GM19238 (cell line): ENCODE measurements around the gene TXNDC17.
"Not testable (repeated sequence)": the region's sequence is repeated elsewhere in the genome, so short reads cannot be mapped to it uniquely, and the experiment has no call there.

Source experiments
- DNase-seq: peaks from one replicate; pipeline ENCODE4 v3.0.0; 2011; ENCODE audit warnings: low spot score; ENCODE audit not compliant: insufficient read length

TXNDC17 gene

DNA sequence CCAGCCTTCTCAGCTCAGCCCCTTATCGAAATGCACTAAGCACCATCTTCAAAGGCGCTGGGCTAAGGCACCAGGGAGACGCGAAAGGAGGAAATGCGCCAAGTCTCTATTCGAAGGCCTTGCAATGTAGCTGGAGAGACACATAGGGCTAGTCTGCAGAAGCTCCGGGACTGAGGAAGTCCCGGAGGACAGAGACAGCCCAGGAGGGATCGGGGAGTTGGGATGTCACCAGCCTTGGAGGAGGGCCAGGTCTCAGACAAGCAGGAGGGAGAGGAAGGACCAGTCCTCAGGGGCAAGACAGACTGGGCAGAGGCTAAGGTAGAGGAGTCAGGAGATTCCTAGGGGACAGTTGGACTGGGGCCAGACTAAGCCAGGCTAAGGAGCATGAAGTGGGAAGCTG, 19.2 kb downstream of the TXNDC17 start:
- no peak for DNase-seq

DNA sequence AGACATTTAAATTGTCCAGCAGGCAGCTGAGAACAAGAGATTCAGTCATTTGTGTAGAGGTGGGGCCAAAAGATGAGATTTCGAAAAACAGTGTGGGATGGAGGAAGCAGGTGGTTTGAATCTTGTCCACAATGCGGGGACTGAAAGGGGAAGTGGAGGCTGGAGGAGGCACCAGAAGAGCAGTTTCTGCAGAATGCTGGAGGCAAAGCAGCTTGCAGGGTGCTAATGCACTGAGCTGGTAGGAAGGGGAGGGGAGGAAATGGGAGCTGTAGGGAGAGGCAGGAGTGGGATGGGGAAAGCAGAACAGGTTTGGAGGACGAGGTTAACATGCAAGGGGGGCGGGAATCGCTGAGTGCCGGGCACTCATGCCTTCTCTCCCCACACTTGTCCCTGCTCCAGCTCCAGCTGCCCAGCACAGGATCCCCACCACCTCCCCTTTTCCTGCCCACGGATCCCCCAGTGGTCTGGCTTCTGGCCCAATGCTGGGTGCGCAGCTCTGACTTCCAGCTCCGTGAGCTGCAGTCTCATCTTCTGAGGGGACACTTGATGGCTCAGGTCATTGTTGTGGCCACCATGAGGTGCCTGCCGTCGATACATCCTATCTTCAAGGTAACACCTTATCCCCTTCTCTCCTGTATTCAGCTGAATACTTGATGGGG, 20.1 kb downstream of the TXNDC17 start:
- DNase-seq = no peak

DNA sequence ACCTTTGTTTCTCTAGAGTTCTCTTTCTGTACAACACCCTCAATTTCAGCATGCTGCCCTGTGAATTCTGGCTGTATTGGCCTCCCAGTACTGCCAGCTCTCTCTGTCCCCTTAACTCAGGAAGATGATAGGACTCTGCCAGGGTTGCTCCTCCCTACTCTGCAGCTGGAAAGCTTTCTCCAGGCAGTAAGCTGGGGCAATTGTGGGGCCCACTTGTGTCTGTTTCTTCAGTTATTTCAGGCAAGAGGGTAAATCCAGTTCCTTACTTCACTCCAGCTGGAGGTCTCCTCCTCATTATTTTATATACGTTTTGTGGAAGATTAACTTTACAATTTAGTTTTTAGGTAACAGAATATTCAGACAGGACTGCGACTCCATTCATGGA, 20.6 kb downstream of the TXNDC17 start:
- no peak for DNase-seq

DNA sequence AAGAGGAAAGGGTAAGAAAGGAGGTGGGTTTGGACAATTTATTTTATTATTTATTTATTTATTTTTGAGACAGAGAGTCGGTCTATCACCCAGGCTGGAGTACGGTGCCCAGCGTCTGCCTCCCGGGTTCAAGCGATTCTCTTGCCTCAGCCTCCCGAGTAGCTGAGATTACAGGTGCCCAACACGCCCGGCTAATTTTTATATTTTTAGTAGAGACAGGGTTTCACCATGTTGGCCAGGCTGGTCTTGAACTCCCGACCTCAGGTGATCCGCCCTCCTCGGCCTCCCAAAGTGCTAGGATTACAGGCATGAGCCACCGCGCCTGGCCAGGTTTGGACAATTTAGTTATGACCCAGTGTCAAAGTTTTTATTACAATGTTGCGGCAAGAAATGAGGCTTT, 22.3 kb downstream of the TXNDC17 start:
- not testable (repeated sequence) for DNase-seq

DNA sequence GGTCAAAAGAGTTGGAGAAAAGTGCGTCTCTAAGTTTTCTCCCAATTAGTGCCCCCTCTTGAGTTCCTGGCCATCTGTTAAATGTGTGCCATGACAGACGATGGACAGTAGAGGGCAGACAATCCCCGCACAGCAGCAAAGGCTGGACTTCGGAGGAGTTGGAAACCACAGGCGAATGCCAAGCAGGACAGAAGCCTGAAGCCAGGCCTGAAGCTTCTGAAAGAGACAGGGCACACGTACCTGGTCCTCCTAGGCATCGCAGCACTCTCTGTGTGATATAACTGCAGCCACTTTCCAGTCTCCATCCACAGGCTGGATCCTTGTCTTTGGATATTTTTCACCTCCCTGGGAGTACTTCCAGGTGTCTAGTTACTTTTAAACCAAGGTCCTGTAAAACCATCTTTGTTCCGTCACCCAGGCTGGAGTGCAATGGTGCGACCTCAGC, 25.2 kb downstream of the TXNDC17 start:
- peak; percentile 63 for DNase-seq

DNA sequence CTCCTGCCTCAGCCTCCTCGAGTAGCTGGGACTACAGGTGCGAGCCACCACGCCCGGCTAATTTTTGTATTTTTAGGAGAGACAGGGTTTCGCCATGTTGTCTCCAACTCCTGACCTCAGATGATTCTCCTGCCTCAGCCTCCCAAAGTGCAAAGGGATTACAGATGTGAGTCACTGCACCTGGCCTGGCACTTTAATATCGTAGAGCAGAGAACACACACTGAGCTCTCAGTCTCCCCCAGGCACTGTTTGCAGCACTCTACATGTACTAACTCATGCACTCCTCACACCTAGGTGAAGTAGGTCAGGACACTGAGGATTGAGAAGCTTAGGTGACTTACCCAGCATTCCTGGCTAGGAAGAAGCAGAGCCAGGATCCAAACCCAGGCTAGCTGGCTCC, 25.7 kb downstream of the TXNDC17 start:
- DNase-seq = no peak

DNA sequence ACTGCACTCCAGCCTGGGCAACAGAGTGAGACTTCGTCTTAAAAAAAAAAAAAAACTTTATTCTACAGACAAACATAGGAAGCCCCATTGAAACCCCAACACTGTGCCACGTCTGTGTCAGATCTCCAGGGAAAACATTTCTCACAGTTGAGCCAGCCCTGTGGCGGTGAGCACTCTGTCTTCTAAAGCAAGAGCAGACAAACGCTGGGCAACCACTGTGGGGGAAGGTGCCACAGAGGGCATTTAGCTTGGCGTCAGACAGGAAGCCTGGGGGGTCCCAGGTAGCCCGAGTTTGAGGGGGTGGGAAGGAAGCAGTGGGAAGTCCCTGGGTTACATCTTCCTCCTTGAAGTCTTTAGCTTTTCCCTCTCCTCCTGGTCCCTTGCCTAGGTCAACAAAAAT, 26.7 kb downstream of the TXNDC17 start:
- no peak for DNase-seq

DNA sequence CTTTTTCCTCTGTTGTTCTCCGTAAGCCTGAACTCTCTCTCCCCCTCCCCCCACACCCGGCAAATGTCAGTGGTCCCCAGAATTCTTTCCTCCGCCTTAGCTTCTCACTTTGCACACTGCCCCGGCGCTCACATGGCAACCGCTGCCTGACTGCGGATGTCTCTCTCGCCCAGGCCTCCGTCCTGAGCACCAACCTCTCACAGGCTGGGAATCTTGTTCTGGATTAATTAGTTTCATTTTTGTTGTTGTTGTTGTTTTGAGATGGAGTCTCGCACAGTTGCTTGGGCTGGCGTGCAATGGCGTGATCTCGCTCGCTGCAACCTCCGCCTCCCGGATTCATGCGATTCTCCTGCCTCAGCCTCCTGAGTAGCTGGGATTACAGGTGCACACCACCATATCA, 27.4 kb downstream of the TXNDC17 start:
- DNase-seq = no peak

DNA sequence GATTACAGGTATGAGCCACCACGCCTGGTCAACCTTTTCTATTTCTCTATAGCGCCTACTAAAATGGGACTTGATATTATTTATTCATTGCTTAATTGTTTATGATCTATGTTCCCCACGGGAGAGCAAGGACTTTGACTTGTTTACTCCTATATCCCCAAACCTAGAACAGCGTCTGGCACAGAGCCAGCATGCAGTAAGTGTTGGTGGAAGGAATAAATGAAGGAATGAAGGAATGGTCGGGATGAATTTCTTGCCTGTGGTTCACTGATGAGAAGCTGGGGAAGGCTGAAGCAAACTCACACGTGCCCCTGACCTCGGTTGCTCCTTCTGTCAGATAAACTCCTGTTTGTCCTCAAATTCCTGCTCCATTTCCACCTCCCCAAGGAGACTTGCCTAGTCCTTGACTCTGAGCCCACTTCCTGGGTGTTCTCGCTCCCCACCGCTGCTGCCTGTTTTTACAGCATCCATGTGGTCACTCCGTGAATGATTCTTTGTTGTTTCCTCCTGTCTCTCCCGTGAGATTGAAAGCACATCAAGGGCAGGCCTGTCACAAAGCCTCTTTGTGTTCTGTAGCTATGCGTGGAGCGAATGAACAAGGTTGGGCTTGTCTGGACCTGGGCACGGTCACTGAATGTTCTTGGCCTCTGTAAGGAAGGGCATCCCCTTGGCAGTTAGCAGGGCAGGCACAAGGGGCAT, 28.0 kb downstream of the TXNDC17 start:
- no peak for DNase-seq

DNA sequence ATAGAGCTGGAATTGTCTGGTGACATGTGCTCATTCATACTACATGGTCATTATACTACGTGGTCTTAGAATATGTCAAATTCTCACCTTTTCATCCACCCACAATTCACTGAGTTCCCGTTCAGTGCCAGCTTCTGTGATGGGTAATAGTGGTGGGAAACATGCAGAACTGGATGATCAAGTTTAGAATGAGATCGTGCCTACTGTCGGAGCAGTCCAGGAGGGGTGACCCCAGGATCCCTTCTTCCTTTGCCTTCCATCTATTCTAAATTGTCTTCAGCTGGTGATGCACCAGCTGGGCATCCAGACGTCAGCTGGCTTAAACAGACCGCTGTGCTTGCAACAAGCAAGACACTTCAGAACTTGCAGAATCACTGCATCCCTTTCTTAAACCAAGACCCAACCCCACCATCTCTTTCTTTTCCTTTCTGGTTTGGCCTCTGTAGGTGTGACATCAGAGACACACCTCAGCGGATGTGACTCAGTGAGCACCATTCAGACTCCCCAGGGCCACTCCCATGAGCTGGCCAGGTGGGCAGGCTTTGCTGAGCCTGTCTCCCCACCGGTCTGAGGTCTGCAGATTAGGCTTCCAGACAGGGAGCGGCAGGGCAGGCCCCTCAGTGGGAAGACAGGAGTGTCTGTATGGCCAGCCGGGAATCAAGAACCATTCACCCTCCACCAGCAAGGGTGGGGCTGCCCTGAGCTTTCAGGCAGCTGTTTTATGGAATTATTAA, 28.8 kb downstream of the TXNDC17 start:
- DNase-seq = no peak

DNA sequence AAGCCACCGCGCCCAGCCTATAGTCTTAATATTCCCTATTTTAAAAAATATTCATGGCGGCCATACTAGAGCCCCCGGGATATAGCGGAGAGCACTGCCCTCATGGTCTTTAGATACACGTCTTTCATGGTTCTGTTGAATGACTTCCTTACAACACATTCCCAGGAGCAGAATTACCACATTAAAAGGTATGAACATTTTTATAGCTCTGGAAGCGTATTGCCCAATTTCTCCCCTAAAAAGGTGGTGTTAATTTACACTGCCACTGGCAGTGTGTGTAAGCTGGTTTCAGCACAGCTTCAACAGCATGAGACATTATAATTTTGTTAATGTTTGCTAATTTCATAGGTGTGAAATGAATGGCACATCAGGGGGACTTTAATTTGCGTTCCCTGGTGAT, 29.7 kb downstream of the TXNDC17 start:
- DNase-seq = no peak

DNA sequence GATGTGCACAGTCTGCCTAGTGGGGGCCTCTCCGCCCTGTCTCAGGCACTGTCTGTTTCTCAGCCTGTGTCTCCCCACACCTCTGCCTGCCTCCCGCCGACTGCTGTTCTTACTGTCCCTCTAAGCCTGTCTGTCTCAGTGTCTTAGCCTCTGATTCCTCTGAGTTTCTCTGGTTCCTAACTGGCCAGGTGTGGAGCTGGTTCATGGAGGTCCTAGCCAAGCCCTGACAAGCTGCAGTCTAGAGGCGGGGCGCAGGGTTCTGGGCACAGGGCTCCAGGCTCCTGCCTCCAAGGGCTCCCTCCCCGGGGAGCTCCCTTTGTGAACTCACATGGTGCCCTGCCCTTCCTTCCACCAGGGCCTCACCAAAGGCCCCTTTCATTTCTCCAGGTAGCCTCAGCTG, 30.1 kb downstream of the TXNDC17 start:
- no peak for DNase-seq

DNA sequence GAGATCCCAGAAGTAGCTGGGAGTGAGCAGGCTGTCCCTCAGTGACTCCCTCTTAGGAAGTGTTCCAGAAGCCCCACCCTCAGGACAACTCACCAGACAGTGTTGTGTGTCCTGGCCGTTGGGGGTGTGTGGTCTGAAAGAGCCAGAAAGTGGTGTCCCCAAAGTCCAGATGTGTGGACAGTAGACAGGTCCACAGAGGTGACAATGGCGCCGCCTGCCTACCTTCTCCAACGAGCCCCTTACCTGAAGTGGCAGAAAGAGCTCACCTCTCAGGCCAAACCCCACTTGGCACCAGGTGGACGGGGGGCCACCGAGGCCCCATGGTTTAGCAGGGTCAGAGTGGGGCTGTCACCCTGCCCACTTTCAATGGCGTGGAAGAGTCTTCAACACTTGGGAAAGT, 30.6 kb downstream of the TXNDC17 start:
- no peak for DNase-seq

DNA sequence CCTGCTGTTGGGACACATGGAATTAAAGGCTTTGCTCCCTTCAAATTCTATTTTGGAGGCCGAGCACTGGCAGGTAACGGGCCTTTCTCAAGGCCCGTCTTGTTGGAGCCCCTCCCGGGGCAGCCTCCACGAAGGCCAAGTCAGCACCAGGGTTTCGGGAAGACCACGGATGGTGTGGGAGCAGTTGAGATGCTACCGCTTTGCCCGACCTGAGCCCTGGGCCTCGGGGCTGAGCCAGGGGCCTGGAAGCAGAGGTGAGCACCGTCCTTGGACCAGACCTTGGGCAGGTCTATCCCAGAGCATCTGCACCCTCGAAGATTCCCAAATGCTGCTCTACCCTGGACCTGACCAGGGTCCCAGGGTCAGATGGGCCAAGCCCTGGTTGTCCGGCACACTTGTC, 33.7 kb downstream of the TXNDC17 start:
- no peak for DNase-seq

DNA sequence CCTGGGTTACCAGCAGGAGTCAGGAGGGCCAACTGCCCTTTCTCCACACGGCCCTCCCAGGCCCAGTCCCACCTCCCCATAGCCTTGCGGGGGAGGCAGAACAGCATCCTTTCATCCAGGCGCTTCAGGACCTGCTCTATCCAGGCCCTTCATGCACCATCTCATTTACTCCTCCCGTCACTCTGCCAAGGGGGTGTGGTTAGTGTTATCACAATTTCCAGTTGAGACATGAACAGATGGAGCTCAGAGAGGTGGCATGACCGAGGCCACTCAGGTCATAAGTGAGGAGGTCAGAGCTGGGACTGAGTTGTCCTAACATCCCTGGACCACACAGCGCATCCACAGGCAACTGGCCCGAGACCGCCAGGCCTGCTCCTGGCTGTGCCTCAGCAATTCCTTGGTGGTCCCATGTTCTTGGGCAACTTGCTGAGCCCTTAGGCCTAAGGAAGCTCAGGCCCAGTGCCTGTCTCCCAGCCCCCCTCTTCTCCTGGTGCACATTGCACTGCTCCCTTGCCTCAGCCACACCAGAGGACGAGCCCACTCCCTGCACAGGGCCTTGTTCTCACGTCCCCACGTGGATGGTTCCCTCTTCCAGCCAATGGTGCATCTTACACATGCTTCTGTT, 34.5 kb downstream of the TXNDC17 start:
- no peak for DNase-seq

DNA sequence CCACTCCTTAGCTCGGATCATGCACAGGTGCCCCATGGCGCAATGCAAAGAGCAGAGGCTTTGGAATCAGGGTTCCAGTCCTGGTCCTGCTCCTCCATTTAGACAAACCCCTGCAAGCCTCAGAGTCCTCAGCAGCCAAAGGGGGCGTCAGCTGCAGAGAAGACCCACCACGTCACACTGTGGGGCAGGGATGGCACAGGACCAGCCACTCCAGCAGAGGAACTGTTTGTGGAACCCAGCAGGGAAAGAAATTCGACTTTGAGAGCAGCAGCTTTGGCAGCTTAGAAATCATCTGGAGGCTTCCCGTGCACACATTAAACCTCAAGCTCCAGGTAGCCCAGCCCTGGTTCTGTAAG, 35.9 kb downstream of the TXNDC17 start:
- DNase-seq = no peak

DNA sequence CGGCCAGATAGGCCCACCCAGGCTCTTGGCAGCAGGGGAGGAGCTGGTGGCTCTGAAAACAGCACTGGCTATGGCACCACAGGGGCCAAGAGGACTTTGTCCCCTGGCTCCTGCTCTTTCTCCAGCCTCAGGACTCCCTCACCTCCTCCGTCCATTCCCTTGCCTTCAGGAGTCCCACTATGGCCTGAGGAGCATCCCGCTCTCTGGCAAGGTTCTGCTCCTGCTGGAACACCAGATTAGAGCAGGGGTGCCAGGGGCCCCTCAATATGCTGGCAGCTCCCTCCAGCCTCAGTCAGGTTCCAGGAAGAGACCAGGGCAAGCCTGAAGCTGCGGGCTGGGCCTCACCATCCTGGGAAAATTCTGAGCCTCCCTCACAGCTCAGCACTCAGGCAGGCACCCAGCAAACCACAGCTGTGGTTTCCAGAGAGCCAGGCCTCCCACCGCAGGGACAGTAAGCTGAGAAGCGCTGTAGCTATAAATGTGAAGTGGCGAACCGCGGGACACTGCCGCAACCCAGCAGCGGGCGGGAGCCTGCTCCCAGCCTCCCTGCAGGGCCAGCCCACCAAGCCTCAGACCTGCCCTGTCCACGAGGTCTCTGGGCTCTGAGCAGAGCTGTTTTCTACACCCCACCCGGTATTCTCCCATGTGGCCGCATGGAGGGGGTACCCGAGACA, 36.4 kb downstream of the TXNDC17 start:
- no peak for DNase-seq

DNA sequence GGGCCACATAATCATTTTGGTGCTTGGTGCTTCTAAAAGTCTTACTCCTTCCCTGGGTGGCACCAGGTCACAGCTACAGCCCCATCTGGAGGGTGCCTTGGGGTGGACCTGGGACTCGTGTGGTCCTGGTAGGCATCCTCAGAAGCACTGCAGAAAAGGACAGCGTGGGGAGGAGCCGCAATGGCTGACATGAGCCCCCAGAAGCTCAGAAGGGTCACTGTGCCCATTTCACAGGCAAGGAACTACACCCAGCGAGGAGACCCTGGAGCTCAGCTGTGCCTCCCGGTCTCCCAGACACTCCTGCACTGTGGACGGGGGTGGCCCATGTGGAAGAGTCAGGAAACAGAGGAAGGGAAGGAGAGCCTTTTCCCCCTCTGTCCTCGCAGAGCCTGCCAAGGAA, 37.1 kb downstream of the TXNDC17 start:
- DNase-seq = no peak

DNA sequence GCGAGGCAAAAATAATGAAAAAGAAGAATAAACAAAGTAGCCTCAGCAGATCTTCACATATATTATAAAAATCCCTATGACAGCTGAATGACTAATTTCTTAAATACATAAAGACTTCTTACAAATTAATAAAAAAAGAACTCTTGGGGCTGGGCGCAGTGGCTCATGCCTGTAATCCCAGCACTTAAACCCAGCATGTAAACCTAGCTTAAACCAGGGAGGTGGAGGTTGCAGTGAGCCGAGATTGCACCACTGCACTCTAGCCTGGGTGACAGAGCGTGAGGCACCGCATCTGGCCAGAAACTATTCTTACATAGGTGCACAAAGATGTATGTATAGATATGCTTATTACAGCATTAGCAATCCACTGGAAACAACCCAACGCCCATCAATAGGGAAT, 38.4 kb downstream of the TXNDC17 start:
- DNase-seq = no peak

DNA sequence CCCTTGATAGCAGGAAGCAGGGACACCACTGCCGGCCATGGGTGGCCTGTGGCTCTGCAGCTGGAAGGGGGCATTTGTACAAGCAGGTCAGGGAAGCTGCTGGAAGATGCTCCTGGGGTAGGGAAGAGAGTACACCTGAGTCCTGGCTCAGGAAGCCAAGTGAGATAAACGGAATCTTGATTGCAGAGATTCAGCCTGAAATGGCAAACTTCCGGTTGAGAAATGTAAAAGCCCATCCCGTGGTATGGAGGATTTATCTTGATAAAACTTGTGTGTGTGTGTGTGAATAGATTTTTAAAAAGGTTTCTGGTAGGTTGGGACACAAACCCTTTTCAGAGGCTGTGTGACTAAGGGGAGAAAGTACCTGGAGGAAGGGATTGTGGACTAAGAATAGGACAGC, 40.3 kb downstream of the TXNDC17 start:
- DNase-seq = no peak

DNA sequence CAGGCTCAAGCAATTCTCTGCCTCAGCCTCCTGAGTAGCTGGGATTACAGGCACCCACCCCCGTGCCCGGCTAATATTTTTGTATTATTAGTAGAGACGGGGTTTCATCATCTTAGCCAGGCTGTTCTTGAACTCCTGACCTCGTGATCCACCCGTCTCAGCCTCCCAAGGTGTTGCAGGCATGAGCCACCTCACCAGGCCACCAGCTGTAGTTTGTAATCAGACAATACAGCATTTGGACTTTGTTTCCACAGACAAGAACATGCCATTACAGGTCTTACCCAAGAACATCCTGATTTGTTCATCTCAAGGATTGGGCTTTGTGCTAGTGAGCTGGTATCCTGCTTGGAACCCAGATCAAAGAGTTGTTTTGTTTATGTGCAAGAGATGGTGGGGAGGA, 40.8 kb downstream of the TXNDC17 start:
- DNase-seq = no peak

DNA sequence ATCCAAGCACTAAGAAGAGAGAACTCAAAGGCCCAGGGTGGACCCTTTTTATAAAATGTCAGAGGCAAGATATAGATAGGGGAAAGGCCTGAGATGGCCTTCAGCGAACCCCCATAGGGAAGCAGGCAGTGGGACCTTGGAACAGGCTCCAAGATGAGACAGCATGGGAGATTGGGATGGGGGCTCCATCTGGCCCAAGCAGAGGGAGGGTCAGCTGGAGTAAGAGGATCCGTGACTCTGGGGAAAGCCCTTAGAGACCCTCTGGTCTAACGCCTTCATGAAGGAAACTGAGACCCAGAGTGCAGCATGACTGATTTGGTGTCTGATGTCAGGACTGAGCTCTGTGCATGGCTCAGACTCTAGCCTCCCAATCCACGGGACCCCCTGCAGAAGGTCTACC, 41.5 kb downstream of the TXNDC17 start:
- no peak for DNase-seq
